SK-N-SH (cell line): ENCODE results near the gene RUNDC3A.

ENCODE experiments used
- CTCF ChIP-seq: fragments of 200-600 bp; sonication (generic); IDR thresholded peaks from 2 replicates; pipeline ENCODE4 v1.6.1; 2017; ENCODE audit warnings: antibody characterized with exemption, mild to moderate bottlenecking, moderate library complexity
- EP300 ChIP-seq, 2 experiments: IDR thresholded peaks; 2 replicates each; pipeline versions ENCODE4 v1.4.0 to v1.6.1; 2012; ENCODE audit warnings: borderline replicate concordance in 1 of 2, low read depth in 1 of 2, low read length in 1 of 2
- EZH2phosphoT487 ChIP-seq: fragments of 200-600 bp; sonication (generic); IDR thresholded peaks from 2 replicates; pipeline ENCODE4 v1.6.1; 2017; ENCODE audit warnings: low read depth, mixed run types, mild to moderate bottlenecking, antibody characterized with exemption, moderate library complexity, borderline replicate concordance
- TAF1 ChIP-seq: IDR thresholded peaks from 2 replicates; pipeline ENCODE4 v1.6.1; 2012; ENCODE audit warnings: low read depth, mild to moderate bottlenecking, low read length, moderate library complexity, borderline replicate concordance

GRCh38 chr17:44322236-44322895, 14.0 kb downstream of the RUNDC3A start:
- TF ChIP-seq CTCF, result no peak
- TF ChIP-seq EP300 (IDR thresholded peaks at IDR 0.05; ENCODE audit: borderline replicate concordance in 1 of 2, low read depth in 1 of 2, low read length in 1 of 2), result no peak
- no peak for TF ChIP-seq TAF1
- TF ChIP-seq EZH2phosphoT487, result no peak
